H1 (cell line): ENCODE measurements around the gene ARID4B. TPM values are rescaled to one million over a fixed set of nuclear protein-coding genes. Genes with fewer than 3 reads are reported as not detected.

Source experiments
- CTCF ChIA-PET: fragments of 300-600 bp; sonication (Branson Sonifier 250); formaldehyde crosslinking; loops from one replicate; lab custom pipeline; 2021; ENCODE audit not compliant: partially characterized antibody; lab: Charles Lee
- POLR2A ChIA-PET: fragments of 300-600 bp; sonication (Branson Sonifier 250); formaldehyde crosslinking; loops from one replicate; lab custom pipeline; 2021; ENCODE audit warnings: inconsistent platforms; ENCODE audit not compliant: partially characterized antibody; lab: Charles Lee
- DNase-seq, 2 experiments: peaks; one replicate each; pipeline versions ENCODE4 v3.0.0 to v3.0.0-alpha.2; 2010 to 2022; ENCODE audit warnings: low spot score in 2 of 2, low read depth in 1 of 2, mixed read lengths in 1 of 2
- FAIRE-seq: peaks from 2 replicates; lab custom pipeline; 2011; peaks lifted over from hg19 to GRCh38; lab: Jason Lieb, UNC
- H2AFZ ChIP-seq: 2 replicates; pipeline ENCODE4 v1.8.1; 2012; ENCODE audit warnings: low read length, inconsistent platforms
- H2AK5ac ChIP-seq: 2 replicates; pipeline ENCODE4 v1.6.1; 2013; ENCODE audit warnings: low read depth, low read length
- H2BK120ac ChIP-seq: replicated peaks from 2 replicates; pipeline ENCODE3; 2013; ENCODE audit warnings: low read depth, low read length, inconsistent platforms
- H2BK12ac ChIP-seq: 2 replicates; pipeline ENCODE4 v1.6.1; 2013; ENCODE audit warnings: low read depth, low read length
- H2BK15ac ChIP-seq: 2 replicates; pipeline ENCODE4 v1.6.1; 2013; ENCODE audit warnings: low read length
- H2BK20ac ChIP-seq: 2 replicates; pipeline ENCODE4 v1.6.1; 2013; ENCODE audit warnings: low read length
- H2BK5ac ChIP-seq: 2 replicates; pipeline ENCODE4 v1.6.1; 2013; ENCODE audit warnings: low read depth, low read length
- H3K14ac ChIP-seq: 2 replicates; pipeline ENCODE4 v1.6.1; 2013; ENCODE audit warnings: inconsistent platforms; ENCODE audit not compliant: insufficient read length
- H3K18ac ChIP-seq: 2 replicates; pipeline ENCODE4 v1.6.1; 2013; ENCODE audit warnings: low read length; ENCODE audit errors: extremely low read depth
- H3K23ac ChIP-seq: 2 replicates; pipeline ENCODE4 v1.6.1; 2013; ENCODE audit warnings: inconsistent platforms; ENCODE audit not compliant: insufficient read length
- H3K23me2 ChIP-seq: 2 replicates; pipeline ENCODE4 v1.6.1; 2013; ENCODE audit warnings: low read depth, low read length
- H3K27ac ChIP-seq: 2 replicates; pipeline ENCODE4 v1.6.1; 2011; ENCODE audit warnings: low read depth, low read length, inconsistent platforms
- H3K27me3 ChIP-seq, 4 experiments: replicated peaks in 1 of 4; 1 replicate in 1 of 4; 2 replicates in 3 of 4; pipeline versions ENCODE4 v1.6.1 to v1.8.1; 2011 to 2013; ENCODE audit warnings: low read length in 3 of 4, mild to moderate bottlenecking in 3 of 4, inconsistent platforms in 2 of 4, mixed read lengths in 2 of 4, moderate library complexity in 1 of 4; ENCODE audit not compliant: control insufficient read depth in 3 of 4, insufficient read depth in 3 of 4; ENCODE audit errors: extremely low read depth in 1 of 4
- H3K36me3 ChIP-seq, 4 experiments: 2 replicates each; pipeline versions ENCODE4 v1.6.1 to v1.8.1; 2011 to 2013; ENCODE audit warnings: mild to moderate bottlenecking in 4 of 4, low read length in 3 of 4, moderate library complexity in 2 of 4, control low read depth in 1 of 4, inconsistent platforms in 1 of 4; ENCODE audit not compliant: insufficient read depth in 4 of 4, control insufficient read depth in 2 of 4
- H3K4ac ChIP-seq: replicated peaks from 2 replicates; pipeline ENCODE3; 2013; ENCODE audit warnings: low read length, low read depth, mixed read lengths, inconsistent platforms; ENCODE audit not compliant: insufficient read length
- H3K4me1 ChIP-seq, 4 experiments: replicated peaks in 1 of 4; 1 replicate in 1 of 4; 2 replicates in 3 of 4; pipeline versions ENCODE4 v1.6.1 to v1.8.1; 2011 to 2013; ENCODE audit warnings: low read length in 3 of 4, inconsistent platforms in 2 of 4, mixed read lengths in 1 of 4; ENCODE audit not compliant: insufficient read depth in 4 of 4, control insufficient read depth in 3 of 4
- H3K4me2 ChIP-seq, 2 experiments: 2 replicates each; pipeline versions ENCODE4 v1.6.1 to v1.8.1; 2011 to 2013; ENCODE audit warnings: low read depth in 2 of 2, low read length in 2 of 2, control low read depth in 1 of 2, inconsistent platforms in 1 of 2, mild to moderate bottlenecking in 1 of 2; ENCODE audit not compliant: insufficient read depth in 1 of 2
- H3K4me3 ChIP-seq, 4 experiments: fragments of 200-600, 300-600 bp in 1 of 4; sonication (generic), shearing (Covaris generic), sonication (Bioruptor Twin) in 1 of 4; 2 replicates each; pipeline versions ENCODE4 v1.5.1 to v1.8.1; 2011 to 2016; ENCODE audit warnings: low read length in 4 of 4, low read depth in 3 of 4, control low read depth in 2 of 4, inconsistent platforms in 2 of 4, mild to moderate bottlenecking in 2 of 4, mixed read lengths in 1 of 4, moderate library complexity in 1 of 4; ENCODE audit not compliant: insufficient read depth in 2 of 4; ENCODE audit errors: extremely low read depth in 1 of 4
- H3K56ac ChIP-seq: replicated peaks from 2 replicates; pipeline ENCODE3; 2013; ENCODE audit warnings: low read depth, mild to moderate bottlenecking, mixed read lengths, low read length, inconsistent platforms; ENCODE audit not compliant: insufficient read length
- H3K79me1 ChIP-seq: 2 replicates; pipeline ENCODE4 v1.6.1; 2013; ENCODE audit warnings: low read depth, low read length, control low read depth
- H3K79me2 ChIP-seq, 2 experiments: 2 replicates each; pipeline versions ENCODE4 v1.6.1 to v1.8.1; 2012 to 2013; ENCODE audit warnings: low read length in 2 of 2, mild to moderate bottlenecking in 2 of 2, inconsistent platforms in 1 of 2; ENCODE audit not compliant: insufficient read depth in 2 of 2, control insufficient read depth in 1 of 2
- H3K9ac ChIP-seq, 4 experiments: replicated peaks in 1 of 4; 1 replicate in 1 of 4; 2 replicates in 3 of 4; pipeline versions ENCODE4 v1.6.1 to v1.8.1; 2011 to 2013; ENCODE audit warnings: low read depth in 3 of 4, low read length in 3 of 4, control low read depth in 2 of 4, mild to moderate bottlenecking in 2 of 4, moderate library complexity in 2 of 4, inconsistent platforms in 1 of 4; ENCODE audit errors: extremely low read depth in 1 of 4
- H3K9me3 ChIP-seq, 2 experiments: 2 replicates each; pipeline versions ENCODE4 v1.6.1 to v1.8.1; 2012 to 2013; ENCODE audit warnings: mild to moderate bottlenecking in 2 of 2, moderate library complexity in 2 of 2, control low read depth in 1 of 2, inconsistent platforms in 1 of 2, low read depth in 1 of 2, low read length in 1 of 2, mixed read lengths in 1 of 2; ENCODE audit not compliant: insufficient read depth in 2 of 2
- H4K20me1 ChIP-seq, 2 experiments: replicated peaks in 1 of 2; 2 replicates each; pipeline versions ENCODE3 to v1.8.1; 2011 to 2013; ENCODE audit warnings: inconsistent platforms in 2 of 2, low read length in 2 of 2, mild to moderate bottlenecking in 1 of 2; ENCODE audit not compliant: insufficient read depth in 2 of 2, control insufficient read depth in 1 of 2
- H4K5ac ChIP-seq: 2 replicates; pipeline ENCODE4 v1.6.1; 2013; ENCODE audit warnings: low read length, low read depth, mixed read lengths, inconsistent platforms; ENCODE audit not compliant: insufficient read length
- H4K8ac ChIP-seq: 2 replicates; pipeline ENCODE4 v1.8.0; 2013; ENCODE audit warnings: mild to moderate bottlenecking, moderate library complexity, low read length, inconsistent platforms; ENCODE audit not compliant: insufficient read depth; ENCODE audit errors: extremely low read depth
- H4K91ac ChIP-seq: replicated peaks from 2 replicates; pipeline ENCODE3; 2013; ENCODE audit warnings: low read length, mixed read lengths, inconsistent platforms; ENCODE audit not compliant: insufficient read length
- EGR1 ChIP-seq: IDR thresholded peaks from 2 replicates; pipeline ENCODE4 v1.6.1; 2011; ENCODE audit warnings: low read depth, low read length, borderline replicate concordance
- POLR2AphosphoS5 ChIP-seq: IDR thresholded peaks from 2 replicates; pipeline ENCODE4 v1.6.1; 2011; ENCODE audit warnings: low read depth, low read length
- POU5F1 ChIP-seq: IDR thresholded peaks from 2 replicates; pipeline ENCODE4 v1.6.1; 2011; ENCODE audit warnings: low read depth, mild to moderate bottlenecking, low read length, moderate library complexity
- WGBS, 2 experiments: shearing (Covaris generic) in 1 of 2; methylation state at CpG; one replicate each; pipeline versions ENCODE4 v1.1.6 to v1.1.7; 2013 to 2015; ENCODE audit warnings: low lambda C conversion rate in 2 of 2, mixed read lengths in 2 of 2, inconsistent platforms in 1 of 2, low coverage in 1 of 2, missing lambda C conversion rate in 1 of 2; ENCODE audit not compliant: insufficient replicate concordance in 2 of 2, insufficient coverage in 1 of 2, insufficient read length in 1 of 2; ENCODE audit errors: extremely low coverage in 1 of 2, missing lambda C conversion rate in 1 of 2; 5-methylcytosine and 5-hydroxymethylcytosine counted together
- polyA plus RNA-seq, 7 experiments: library from polyadenylated mRNA; depleted of rRNA in 3 of 7; stranded (reverse) in 5 of 7; unstranded in 2 of 7; fragments of >200 nt in 5 of 7; fragments of 200-250 nt in 2 of 7; gene quantifications; 1 replicate in 5 of 7; 2 replicates in 1 of 7; 4 replicates in 1 of 7; pipeline versions ENCODE4 v1.2.1 to v1.2.3, GENCODE V29; 2011 to 2013; ENCODE audit warnings: missing spikeins in 2 of 7, mixed read lengths in 2 of 7
- total RNA-seq: library from RNA; stranded (reverse); fragmentation: NEBNext Ultra II Directional; extraction: Animal tissue kit (Norgen Biotek cat#: 25700); gene quantifications from 2 replicates; pipeline ENCODE4 v1.2.1, GENCODE V29; 2021

Gene ARID4B
- total and polyA plus RNA-seq, 2 of the 8 experiments (the other 6 are each of a cell fraction or from before 2014, with no cell fraction given), result 5.1 to 28.8 TPM

GRCh38 chr1:235313931-235314678, 13.9 kb downstream of the ARID4B start:
- WGBS, 2 experiments, result 82% methylated on average over 4 of the region's 4 CpGs; no CpG with 5 or more reads in 1 of the 2 experiments
- Histone ChIP-seq H3K79me1 (0 out of 2 replicates have a peak, but pooled peaks cover 2% of the 10 kb centered on the region), H2BK20ac (no peak overlapping the region), H3K18ac (no peak overlapping the region), H3K4me3 (no peak overlapping the region), H3K23me2 (no peaks in the 10 kb centered on the region), H3K56ac (no peak overlapping the region), H3K9me3 (no peaks in the 10 kb centered on the region), H4K8ac (no peak overlapping the region), H3K4me1 (peaks cover 0 to 3% (median 0%) of the 10 kb centered on the region in 4 experiments; a peak in 2 of 7 replicates), H3K79me2 (peaks cover 34 to 91% of the 10 kb centered on the region in 2 experiments), H3K36me3 (peaks cover 0 to 11% (median under 1%) of the 10 kb centered on the region in 4 experiments; a peak in 4 of 8 replicates), H3K23ac (no peak overlapping the region), H2AFZ (no peak overlapping the region), H2BK12ac (no peak overlapping the region), H4K20me1 (peaks cover 3 to 19% of the 10 kb centered on the region in 2 experiments), H3K4ac (no peak overlapping the region), H3K27ac (no peak overlapping the region), H2AK5ac (no peak overlapping the region), H4K5ac (no peak overlapping the region), H2BK5ac (no peak overlapping the region), H3K9ac (no peak overlapping the region), H4K91ac (no peak overlapping the region), H3K14ac (no peak overlapping the region), H3K4me2 (no peak overlapping the region), H3K27me3 (no peaks in the 10 kb centered on the region), H2BK120ac (no peak overlapping the region), H2BK15ac (no peak overlapping the region)
- FAIRE-seq (no peak), DNase-seq (no peak)
- TF ChIP-seq POU5F1 (no peak), EGR1 (no peak), POLR2AphosphoS5 (no peak)
- ChIA-PET POLR2A (interaction anchor here (0.6 to 2.8 kb wide), 6 partner anchors 8 to 179 kb away, joined by 3 to 12 read pairs (median 6); partner anchors contain the start of genes ARID4B and GGPS1), CTCF (interaction anchor here (0.8 to 1.6 kb wide), 4 partner anchors 11 to 103 kb away, joined by 3 to 5 read pairs (median 3); no protein-coding TSS in a partner anchor)
